Ascending aorta (tissue), 2 donors: ENCODE results near the gene SYT14. TPM values are rescaled to one million over a fixed set of nuclear protein-coding genes. Genes with fewer than 3 reads are reported as not detected.
"Not testable (repeated sequence)": the region's sequence is repeated elsewhere in the genome, so short reads cannot be mapped to it uniquely, and the experiment has no call there.

ENCODE experiments used
- DNase-seq, 2 donors: peaks; one replicate each; pipeline ENCODE4 v3.0.0-alpha.2; 2019; ENCODE audit warnings: low spot score in 2 of 2
- H3K27ac ChIP-seq, 2 donors: fragments of 200-600 bp; sonication (generic); one replicate each; pipeline ENCODE4 v1.5.1; 2016 to 2017; ENCODE audit warnings: mild to moderate bottlenecking in 1 of 2
- H3K27me3 ChIP-seq: fragments of 200-600 bp; sonication (generic); one replicate; pipeline ENCODE4 v1.5.1; 2017
- H3K36me3 ChIP-seq, 2 donors: fragments of 200-600 bp; sonication (generic); one replicate each; pipeline ENCODE4 v1.5.1; 2016
- H3K4me1 ChIP-seq, 2 donors: fragments of 200-600 bp; sonication (generic); one replicate each; pipeline ENCODE4 v1.5.1; 2016 to 2017; ENCODE audit warnings: mild to moderate bottlenecking in 1 of 2
- H3K4me3 ChIP-seq, 2 donors: fragments of 200-600 bp; sonication (generic); one replicate each; pipeline ENCODE4 v1.5.1; 2016 to 2017; ENCODE audit warnings: mild to moderate bottlenecking in 1 of 2
- H3K9me3 ChIP-seq, 2 donors: fragments of 200-600 bp; sonication (generic); one replicate each; pipeline ENCODE4 v1.5.1; 2016
- intact Hi-C: fragments of 100-400 bp; cut with DNase I; formaldehyde crosslinking; loops from one replicate; pipeline ENCODE4 v1.15.1; 2023
- total RNA-seq: library from RNA; depleted of rRNA; stranded (reverse); fragments of >200 nt; gene quantifications from one replicate; pipeline ENCODE4 v1.1.0, GENCODE V29; 2016
- TF ChIP-seq, protein P1 (sequence below), 3 experiments: fragments of 200-600 bp in 2 of 3; fragments of 450-650 bp in 1 of 3; sonication (generic) in 2 of 3; IDR thresholded peaks; one replicate each; pipeline ENCODE4 v1.5.1; 2016 to 2019; ENCODE audit warnings: antibody characterized with exemption in 3 of 3, mild to moderate bottlenecking in 1 of 3, moderate library complexity in 1 of 3

The SYT14 gene
- total RNA-seq = not detected

DNA sequence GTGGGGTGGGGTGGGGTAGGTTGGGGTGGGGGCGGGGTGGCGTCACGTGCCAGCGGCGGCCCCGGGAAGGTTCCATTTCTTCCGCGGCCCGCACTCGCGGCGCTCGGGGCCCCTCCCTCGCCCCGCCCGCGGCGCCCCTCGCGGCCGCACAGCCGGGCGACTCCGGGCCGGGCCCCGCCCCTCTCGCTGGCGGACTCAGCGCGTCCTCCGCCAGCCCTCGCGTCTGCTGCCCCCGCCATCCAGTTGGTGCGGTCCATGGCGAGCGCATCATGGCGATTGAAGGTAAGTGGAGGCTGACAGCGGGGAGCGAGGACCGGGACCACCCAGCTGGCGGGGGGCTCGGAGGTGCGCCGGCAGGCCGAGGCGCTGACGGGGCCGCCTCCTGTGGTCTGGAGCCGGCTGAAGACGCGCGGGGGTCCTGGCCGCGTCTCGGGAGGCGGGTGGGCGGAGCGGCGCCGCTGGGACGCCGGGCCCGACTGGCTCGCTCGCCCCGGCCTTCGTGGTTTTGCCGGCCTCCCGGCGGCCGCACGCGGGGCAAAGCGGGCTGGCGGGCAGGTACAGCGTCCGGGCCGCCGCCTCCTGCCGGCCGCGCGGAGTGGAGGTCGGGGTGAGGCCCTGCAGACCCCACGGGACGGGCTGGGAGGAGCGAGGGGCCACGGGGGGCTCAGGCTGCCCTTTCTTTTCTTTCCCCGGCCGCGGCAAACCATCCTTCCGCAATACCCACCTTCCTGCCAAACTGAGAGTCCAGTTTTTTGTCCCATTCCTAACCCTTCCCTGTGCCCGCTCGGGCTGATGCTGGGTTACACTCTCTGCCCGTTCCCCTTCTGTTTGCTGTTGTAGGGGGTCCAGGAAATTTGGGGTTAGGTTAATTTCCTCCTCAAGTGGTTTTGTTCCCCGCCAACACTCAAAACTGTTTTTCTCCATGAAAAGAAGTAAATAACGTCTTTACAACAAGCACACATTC is at the start of gene SYT14:
TSS of gene SYT14 (plus strand) at position 222 of the 964 bp plus-strand sequence. CDS start at position 270, 48 bp downstream.
- Histone ChIP-seq H3K27me3 (no peaks in the 10 kb centered on the region), H3K4me3 (peak within 1 kb of the TSS; percentile 25 to 52), H3K27ac (no peak within 1 kb of the TSS), H3K4me1 (no peaks in the 10 kb centered on the region), H3K9me3 (no peaks in the 10 kb centered on the region), H3K36me3 (no peaks in the 10 kb centered on the region)
- TF ChIP-seq, protein P1, sequence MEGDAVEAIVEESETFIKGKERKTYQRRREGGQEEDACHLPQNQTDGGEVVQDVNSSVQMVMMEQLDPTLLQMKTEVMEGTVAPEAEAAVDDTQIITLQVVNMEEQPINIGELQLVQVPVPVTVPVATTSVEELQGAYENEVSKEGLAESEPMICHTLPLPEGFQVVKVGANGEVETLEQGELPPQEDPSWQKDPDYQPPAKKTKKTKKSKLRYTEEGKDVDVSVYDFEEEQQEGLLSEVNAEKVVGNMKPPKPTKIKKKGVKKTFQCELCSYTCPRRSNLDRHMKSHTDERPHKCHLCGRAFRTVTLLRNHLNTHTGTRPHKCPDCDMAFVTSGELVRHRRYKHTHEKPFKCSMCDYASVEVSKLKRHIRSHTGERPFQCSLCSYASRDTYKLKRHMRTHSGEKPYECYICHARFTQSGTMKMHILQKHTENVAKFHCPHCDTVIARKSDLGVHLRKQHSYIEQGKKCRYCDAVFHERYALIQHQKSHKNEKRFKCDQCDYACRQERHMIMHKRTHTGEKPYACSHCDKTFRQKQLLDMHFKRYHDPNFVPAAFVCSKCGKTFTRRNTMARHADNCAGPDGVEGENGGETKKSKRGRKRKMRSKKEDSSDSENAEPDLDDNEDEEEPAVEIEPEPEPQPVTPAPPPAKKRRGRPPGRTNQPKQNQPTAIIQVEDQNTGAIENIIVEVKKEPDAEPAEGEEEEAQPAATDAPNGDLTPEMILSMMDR (IDR thresholded peaks at IDR 0.05) = no peak
- DNase-seq = no peak
- intact Hi-C loops = no loop called here

DNA sequence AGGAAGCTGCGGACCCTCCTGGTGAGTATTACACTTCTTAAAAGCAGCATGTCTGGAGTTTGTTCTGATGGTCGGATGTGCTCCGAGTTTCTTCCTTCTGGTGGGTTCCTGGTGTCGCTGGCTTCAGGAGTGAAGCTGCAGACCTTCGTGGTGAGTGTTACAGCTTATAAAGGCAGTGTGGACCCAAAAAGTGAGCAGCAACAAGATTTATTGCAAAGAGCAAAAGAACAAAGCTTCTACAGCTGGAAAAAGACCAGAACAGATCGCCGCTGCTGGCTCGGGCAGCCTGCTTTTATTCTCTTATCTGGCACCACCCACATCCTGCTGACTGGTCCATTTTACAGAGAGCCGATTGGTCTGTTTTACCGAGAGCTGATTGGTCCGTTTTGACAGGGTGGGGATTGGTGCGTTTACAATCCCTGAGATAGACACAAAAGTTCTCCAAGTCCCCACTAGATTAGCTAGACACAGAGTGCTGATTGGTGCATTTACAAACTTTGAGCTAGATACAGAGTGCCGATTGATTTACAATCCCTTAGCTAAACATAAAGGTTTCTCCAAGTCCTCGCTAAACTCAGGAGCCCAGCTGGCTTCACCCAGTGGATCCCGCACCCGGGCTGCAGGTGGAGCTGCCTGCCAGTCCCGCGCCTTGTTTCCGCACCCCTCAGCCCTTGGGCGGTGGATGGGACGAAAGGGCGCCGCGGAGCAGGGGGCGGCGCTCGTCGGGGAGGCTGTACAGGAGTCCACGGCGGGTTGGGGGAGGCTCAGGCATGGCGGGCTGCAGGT is 49.5 kb upstream of the SYT14 start:
- intact Hi-C loops, H3K27me3 ChIP-seq, H3K4me1 ChIP-seq, H3K36me3 ChIP-seq, H3K27ac ChIP-seq, H3K4me3 ChIP-seq, DNase-seq, H3K9me3 ChIP-seq: not testable (repeated sequence)

GRCh38 chr1:209889077-209889418 is 49.0 kb upstream of the SYT14 start:
- Histone ChIP-seq H3K4me1 (no peaks in the 10 kb centered on the region), H3K9me3 (no peaks in the 10 kb centered on the region), H3K36me3 (no peaks in the 10 kb centered on the region), H3K4me3 (no peak overlapping the region), H3K27me3 (no peaks in the 10 kb centered on the region), H3K27ac (no peak overlapping the region)
- TF ChIP-seq, protein P1 (IDR thresholded peaks at IDR 0.05) = no peak
- no peak for DNase-seq
- intact Hi-C loops = no loop called here

DNA sequence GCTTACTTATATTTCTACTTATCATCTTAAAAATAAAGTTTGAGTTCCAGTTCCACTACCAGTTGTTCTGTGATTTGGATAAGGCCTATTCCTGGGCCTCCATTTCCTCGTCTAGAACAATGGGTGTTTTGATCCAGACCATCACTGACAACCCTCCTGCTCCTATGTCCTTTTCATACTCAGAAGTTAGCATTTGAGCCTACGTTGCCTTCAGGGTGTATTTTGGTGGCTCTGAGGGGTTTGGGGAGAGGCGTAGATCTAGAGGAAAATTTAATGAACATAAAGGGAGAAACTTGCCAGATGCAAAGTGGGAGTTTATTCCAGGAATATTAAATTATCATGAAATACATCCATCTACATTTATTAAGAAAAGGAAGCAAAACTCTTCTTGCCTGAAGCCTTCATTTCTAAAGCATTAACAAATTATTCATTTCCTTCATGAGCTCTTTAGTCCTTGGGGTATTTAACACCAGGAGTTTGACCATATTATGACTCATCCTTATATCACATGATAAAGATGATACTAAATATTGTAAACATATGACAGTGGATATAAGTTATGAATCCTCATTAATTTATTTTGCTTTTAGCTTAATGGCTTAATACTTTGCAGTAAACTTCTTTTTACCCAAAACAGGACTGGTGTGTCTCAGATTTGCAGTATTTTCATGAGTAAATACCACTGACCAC is 47.2 kb upstream of the SYT14 start:
- Histone ChIP-seq H3K9me3 (no peaks in the 10 kb centered on the region), H3K27me3 (no peaks in the 10 kb centered on the region), H3K4me1 (no peaks in the 10 kb centered on the region), H3K27ac (no peak overlapping the region), H3K4me3 (no peak overlapping the region), H3K36me3 (no peaks in the 10 kb centered on the region)
- no peak for DNase-seq
- intact Hi-C loops = no loop called here
- TF ChIP-seq, protein P1 (IDR thresholded peaks at IDR 0.05) = no peak

- no peaks in the 10 kb centered on the region for H3K27me3 ChIP-seq
- H3K27ac ChIP-seq = no peak overlapping the region
- TF ChIP-seq, protein P1 (IDR thresholded peaks at IDR 0.05) = no peak
- no peak for DNase-seq
- H3K4me3 ChIP-seq = no peak overlapping the region
- no peaks in the 10 kb centered on the region for H3K4me1 ChIP-seq
- no peaks in the 10 kb centered on the region for H3K9me3 ChIP-seq
- intact Hi-C loops = no loop called here
- H3K36me3 ChIP-seq = no peaks in the 10 kb centered on the region
These were observed 44.3 kb upstream of the SYT14 start for GRCh38 chr1:209893751-209894150.
